Measurements from ENCODE around the gene CFAP97.

- no peak for TF ChIP-seq BHLHE40 (IDR thresholded peaks at IDR 0.05; ENCODE audit: borderline replicate concordance)
- TF ChIP-seq NFRKB (IDR thresholded peaks at IDR 0.05), result no peak
- TF ChIP-seq SUZ12 (IDR thresholded peaks at IDR 0.05), result no peak
- TF ChIP-seq SP1 (IDR thresholded peaks at IDR 0.05), result no peak
- TF ChIP-seq FOXM1 (IDR thresholded peaks at IDR 0.05; ENCODE audit: borderline replicate concordance), result no peak
- TF ChIP-seq ELF4 (IDR thresholded peaks at IDR 0.05), result no peak
- no peak for TF ChIP-seq PKNOX1 (IDR thresholded peaks at IDR 0.05)
- no peak for TF ChIP-seq HDGF (IDR thresholded peaks at IDR 0.05; ENCODE audit: borderline replicate concordance)
- no peak for TF ChIP-seq ARNT (IDR thresholded peaks at IDR 0.05)
Observed at GRCh38 chr4:185112104-185112503, 91.7 kb downstream of the CFAP97 start.

All from HEK293T (cell line).